Natural killer cell (primary cell): ENCODE measurements around the gene DMAC2. TPM values are rescaled to one million over a fixed set of nuclear protein-coding genes. Genes with fewer than 3 reads are reported as not detected.

Experiments used
- ATAC-seq, 3 donors: fragments of 150-1000 bp in 2 of 3; fragments of 200-7000 bp in 1 of 3; cut with Tn5 transposase; 1 replicate in 1 of 3; 2 replicates in 2 of 3; pipeline ENCODE4 v1.10.0; 2021; ENCODE audit warnings: mild to moderate bottlenecking in 2 of 3, moderate library complexity in 2 of 3
- DNase-seq, 2 donors: peaks; one replicate each; pipeline versions ENCODE4 v3.0.0 to v3.0.0-alpha.2; 2013 to 2021; ENCODE audit warnings: mixed read lengths in 1 of 2
- H3K27ac ChIP-seq: one replicate; pipeline ENCODE4 v1.5.1; 2013; ENCODE audit warnings: mild to moderate bottlenecking, low read length
- H3K27me3 ChIP-seq: one replicate; pipeline ENCODE4 v1.6.1; 2013; ENCODE audit warnings: low read length; ENCODE audit not compliant: control insufficient read depth, insufficient read depth
- H3K36me3 ChIP-seq: one replicate; pipeline ENCODE4 v1.6.1; 2013; ENCODE audit warnings: low read length; ENCODE audit not compliant: control insufficient read depth, insufficient read depth
- H3K4me1 ChIP-seq: one replicate; pipeline ENCODE4 v1.6.1; 2013; ENCODE audit warnings: low read length; ENCODE audit not compliant: control insufficient read depth, insufficient read depth
- H3K4me3 ChIP-seq: one replicate; pipeline ENCODE4 v1.5.1; 2013; ENCODE audit warnings: low read length
- H3K9me3 ChIP-seq: one replicate; pipeline ENCODE4 v1.6.1; 2013; ENCODE audit warnings: low read length; ENCODE audit not compliant: control insufficient read depth, insufficient read depth
- H3K27ac Mint-ChIP-seq, 2 donors: one replicate each; pipeline ENCODE4 v1.8.0; 2022; ENCODE audit warnings: mild to moderate bottlenecking in 2 of 2, mixed read lengths in 2 of 2, moderate library complexity in 1 of 2
- H3K27me3 Mint-ChIP-seq, 2 donors: one replicate each; pipeline ENCODE4 v1.8.0; 2022; ENCODE audit warnings: low read depth in 2 of 2, mixed read lengths in 2 of 2
- H3K36me3 Mint-ChIP-seq: one replicate; pipeline ENCODE4 v1.8.0; 2022; ENCODE audit warnings: mixed read lengths
- H3K4me1 Mint-ChIP-seq, 2 donors: one replicate each; pipeline ENCODE4 v1.8.0; 2022; ENCODE audit warnings: mixed read lengths in 2 of 2
- H3K4me3 Mint-ChIP-seq: one replicate; pipeline ENCODE4 v1.8.0; 2022; ENCODE audit warnings: mild to moderate bottlenecking, moderate library complexity, mixed read lengths
- H3K9me3 Mint-ChIP-seq, 2 donors: one replicate each; pipeline ENCODE4 v1.8.0; 2022; ENCODE audit warnings: mixed read lengths in 2 of 2
- CTCF ChIP-seq: fragments of 200-600 bp; IDR thresholded peaks from one replicate; pipeline ENCODE4 v1.8.0; 2022; ENCODE audit warnings: antibody characterized with exemption
- WGBS: methylation state at CpG from one replicate; pipeline ENCODE4 v1.1.7; 2013; ENCODE audit warnings: missing lambda C conversion rate; ENCODE audit not compliant: insufficient coverage; 5-methylcytosine and 5-hydroxymethylcytosine counted together
- intact Hi-C: fragments of 100-400 bp; cut with micrococcal nuclease; formaldehyde crosslinking; loops from one replicate; pipeline ENCODE4 v1.14.2; 2022
- total RNA-seq, 4 donors: library from RNA; stranded (reverse); fragments of 120-200 nt in 1 of 4; gene quantifications; one replicate each; pipeline versions ENCODE4 v1.2.3 to v1.2.4, GENCODE V29; 2013 to 2022

Gene DMAC2
- total RNA-seq, 3 donors from 2014 or later (not counting 1 experiment from before 2014, with no cell fraction given): 25.4 to 32.5 (median 29.5) TPM

GRCh38 chr19:41422456-41422855, 17.3 kb downstream of the DMAC2 start:
- Mint-ChIP-seq H3K36me3 (no peaks in the 10 kb centered on the region), H3K4me3 (no peak overlapping the region), H3K9me3 (no peaks in the 10 kb centered on the region), H3K4me1 (peaks cover 5 to 19% of the 10 kb centered on the region in 2 donors), H3K27me3 (no peaks in the 10 kb centered on the region), H3K27ac (no peak overlapping the region)
- Histone ChIP-seq H3K9me3 (no peaks in the 10 kb centered on the region), H3K27ac (no peak overlapping the region), H3K27me3 (no peaks in the 10 kb centered on the region), H3K36me3 (peaks cover 51% of the 10 kb centered on the region), H3K4me1 (peaks cover 46% of the 10 kb centered on the region), H3K4me3 (no peak overlapping the region)
- DNase-seq: no peak
- no peak for ATAC-seq
- 92% methylated on average over 18 of the region's 18 CpGs for WGBS
- TF ChIP-seq CTCF: no peak
- intact Hi-C loops: no loop called here

DNA sequence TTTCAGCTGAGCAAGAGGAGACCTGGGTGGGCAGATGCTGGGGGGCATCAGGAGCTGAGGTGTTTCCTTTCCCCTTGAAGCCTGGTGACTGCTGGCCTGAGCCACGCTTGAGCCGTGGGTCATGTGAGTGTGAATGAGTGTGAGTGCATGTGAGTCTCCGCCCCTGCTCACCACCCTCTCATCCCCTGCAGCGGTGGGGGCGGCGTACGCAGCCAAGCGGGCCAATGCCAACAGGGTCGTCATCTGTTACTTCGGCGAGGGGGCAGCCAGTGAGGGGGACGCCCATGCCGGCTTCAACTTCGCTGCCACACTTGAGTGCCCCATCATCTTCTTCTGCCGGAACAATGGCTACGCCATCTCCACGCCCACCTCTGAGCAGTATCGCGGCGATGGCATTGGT, 17.7 kb downstream of the DMAC2 start:
- TF ChIP-seq CTCF: no peak
- Histone ChIP-seq H3K36me3 (peaks cover 51% of the 10 kb centered on the region), H3K4me3 (no peak overlapping the region), H3K9me3 (no peaks in the 10 kb centered on the region), H3K4me1 (peaks cover 41% of the 10 kb centered on the region), H3K27ac (no peak overlapping the region), H3K27me3 (no peaks in the 10 kb centered on the region)
- 97% methylated on average over 17 of the region's 20 CpGs for WGBS
- Mint-ChIP-seq H3K9me3 (no peaks in the 10 kb centered on the region), H3K4me3 (no peak overlapping the region), H3K27ac (peak overlapping the region in 1 of 2 donors; percentile 74), H3K36me3 (no peaks in the 10 kb centered on the region), H3K27me3 (no peaks in the 10 kb centered on the region), H3K4me1 (peaks cover 3 to 14% of the 10 kb centered on the region in 2 donors)
- no peak for ATAC-seq
- no peak for DNase-seq
- intact Hi-C loops: no loop called here

GRCh38 chr19:41421314-41421713, 18.4 kb downstream of the DMAC2 start:
- Mint-ChIP-seq H3K27me3 (no peaks in the 10 kb centered on the region), H3K36me3 (no peaks in the 10 kb centered on the region), H3K9me3 (no peaks in the 10 kb centered on the region), H3K27ac (peak overlapping the region in 1 of 2 donors; percentile 74), H3K4me1 (peaks cover 0 to 9% of the 10 kb centered on the region in 2 donors), H3K4me3 (no peak overlapping the region)
- peaks cover 37% of the 10 kb centered on the region for H3K4me1 ChIP-seq
- H3K4me3 ChIP-seq: no peak overlapping the region
- no peak for DNase-seq
- H3K27ac ChIP-seq: no peak overlapping the region
- no peak for ATAC-seq
- no peaks in the 10 kb centered on the region for H3K9me3 ChIP-seq
- WGBS: 88% methylated on average over 6 of the region's 6 CpGs
- intact Hi-C loops: no loop called here
- TF ChIP-seq CTCF: no peak
- H3K27me3 ChIP-seq: no peaks in the 10 kb centered on the region
- H3K36me3 ChIP-seq: peaks cover 51% of the 10 kb centered on the region
